Right cardiac atrium (tissue), 5 donors: Measurements from ENCODE around the gene GALNTL6. TPM values are rescaled to one million over a fixed set of nuclear protein-coding genes. Genes with fewer than 3 reads are reported as not detected.

ENCODE experiments used
- ATAC-seq, 2 donors: fragments of 200-7000 bp; cut with Tn5 transposase; one replicate each; pipeline versions ENCODE4 v1.8.0 to v1.9.1; 2020; ENCODE audit warnings: moderate library complexity in 2 of 2, mild to moderate bottlenecking in 1 of 2
- DNase-seq, 3 donors: peaks; one replicate each; pipeline ENCODE4 v3.0.0-alpha.2; 2020
- H3K27ac ChIP-seq: one replicate; pipeline ENCODE4 v1.5.1; 2013; ENCODE audit warnings: mild to moderate bottlenecking, low read length, control low read depth, moderate library complexity
- H3K27me3 ChIP-seq: one replicate; pipeline ENCODE4 v1.6.1; 2013; ENCODE audit not compliant: control insufficient read depth, insufficient read depth
- H3K4me1 ChIP-seq: one replicate; pipeline ENCODE4 v1.6.1; 2013; ENCODE audit warnings: low read length; ENCODE audit not compliant: control insufficient read depth, insufficient read depth
- H3K4me3 ChIP-seq: one replicate; pipeline ENCODE4 v1.5.1; 2013; ENCODE audit warnings: low read length, control low read depth
- H3K9me3 ChIP-seq: one replicate; pipeline ENCODE4 v1.6.1; 2013; ENCODE audit warnings: low read length; ENCODE audit not compliant: control insufficient read depth
- WGBS: extraction: QIAGEN DNeasy Blood & Tissue Kit; methylation state at CpG from one replicate; pipeline ENCODE4 v1.1.7; 2013; 5-methylcytosine and 5-hydroxymethylcytosine counted together
- intact Hi-C, 4 donors: fragments of 100-400 bp; cut with DNase I; formaldehyde crosslinking; loops; one replicate each; pipeline versions ENCODE4 v1.11.0 to v1.14.0; 2022 to 2023
- long read RNA-seq, 4 donors: library from polyadenylated mRNA; unstranded; transcript quantifications; one replicate each; pipeline ENCODE4 v2.0.0, GENCODE V29; 2020 to 2021
- polyA plus RNA-seq: library from polyadenylated mRNA; stranded (reverse); fragments of 200-250 nt; gene quantifications from one replicate; pipeline ENCODE4 v1.2.3, GENCODE V29; 2013
- total RNA-seq, 4 donors: library from RNA; stranded (reverse); fragmentation: NEBNext Ultra II Directional; extraction: Animal tissue kit (Norgen Biotek cat#: 25700); gene quantifications; one replicate each; pipeline ENCODE4 v1.2.1, GENCODE V29; 2021
- donor health status: healthy with polysubstance abuse.
- donor health status: DM: no; HTN: yes; CAD: no.
- donor health status: DM: no; HTN: no; CAD: no.
- donor health status: DM: no; HTN: yes; CAD: no; lungs with severe emphysema.
- donor health status: DM: yes; HTN: yes; CAD: no.

GALNTL6 gene
- total RNA-seq (not detected), polyA plus RNA-seq (not detected)
- long read RNA-seq, donor 1 = 0 reads
- long read RNA-seq, donor 2 = 0 reads
- long read RNA-seq, donor 3 = 0 reads
- long read RNA-seq, donor 4 = 0 reads

- Histone ChIP-seq H3K4me3 (peak within 1 kb of the TSS; percentile 27), H3K9me3 (no peaks in the 10 kb centered on the region), H3K4me1 (no peaks in the 10 kb centered on the region), H3K27me3 (no peaks in the 10 kb centered on the region), H3K27ac (no peak within 1 kb of the TSS)
- intact Hi-C loops = no loop called here
- ATAC-seq (peak; percentile 31 to 47), DNase-seq (peak in 1 of 3 donors; percentile 35)
- WGBS = 1% methylated on average over 83 of the region's 83 CpGs
These were observed at the start of gene GALNTL6 for GRCh38 chr4:171812665-171813525. Gene GALNTL6 (plus strand): TSS chr4:171813404.

GRCh38 chr4:171765514-171765913 lies 47.7 kb upstream of the GALNTL6 start:
- ATAC-seq (no peak), DNase-seq (no peak)
- no peak overlapping the region for H3K27ac ChIP-seq

GRCh38 chr4:171774642-171775190 lies 38.5 kb upstream of the GALNTL6 start:
- Histone ChIP-seq H3K4me1 (no peaks in the 10 kb centered on the region), H3K4me3 (no peak overlapping the region), H3K27me3 (no peaks in the 10 kb centered on the region), H3K9me3 (no peaks in the 10 kb centered on the region), H3K27ac (no peak overlapping the region)
- ATAC-seq (no peak), DNase-seq (no peak)
- 86% methylated on average over 6 of the region's 6 CpGs for WGBS
- intact Hi-C loops = no loop called here

More at GRCh38 chr4:171765514-171765913, 47.7 kb upstream of the GALNTL6 start:
- Histone ChIP-seq H3K4me1 (no peaks in the 10 kb centered on the region), H3K27me3 (no peaks in the 10 kb centered on the region), H3K9me3 (no peaks in the 10 kb centered on the region), H3K4me3 (no peak overlapping the region)
- intact Hi-C loops = no loop called here

- ATAC-seq (no peak), DNase-seq (no peak)
- H3K27me3 ChIP-seq = no peaks in the 10 kb centered on the region
- WGBS = 88% methylated on average over 5 of the region's 5 CpGs
- intact Hi-C loops = no loop called here
- H3K9me3 ChIP-seq = no peaks in the 10 kb centered on the region
- no peak overlapping the region for H3K27ac ChIP-seq
- H3K4me3 ChIP-seq = no peak overlapping the region
- no peaks in the 10 kb centered on the region for H3K4me1 ChIP-seq
These were observed 33.9 kb upstream of the GALNTL6 start for GRCh38 chr4:171779301-171779700.

- intact Hi-C loops = no loop called here
- WGBS = 68% methylated on average over 3 of the region's 3 CpGs
- H3K4me1 ChIP-seq = no peaks in the 10 kb centered on the region
- no peaks in the 10 kb centered on the region for H3K27me3 ChIP-seq
- no peaks in the 10 kb centered on the region for H3K9me3 ChIP-seq
- no peak for DNase-seq
- no peak overlapping the region for H3K27ac ChIP-seq
- H3K4me3 ChIP-seq = no peak overlapping the region
- no peak for ATAC-seq
These were observed 27.8 kb upstream of the GALNTL6 start for GRCh38 chr4:171785388-171785787.

- Histone ChIP-seq H3K4me1 (no peaks in the 10 kb centered on the region), H3K27ac (no peak overlapping the region), H3K4me3 (no peak overlapping the region), H3K27me3 (no peaks in the 10 kb centered on the region), H3K9me3 (no peaks in the 10 kb centered on the region)
- WGBS = 65% methylated on average over 5 of the region's 5 CpGs
- DNase-seq (no peak), ATAC-seq (no peak)
- intact Hi-C loops = no loop called here
These were observed 19.5 kb upstream of the GALNTL6 start for GRCh38 chr4:171793723-171794122.

- no peaks in the 10 kb centered on the region for H3K27me3 ChIP-seq
- ATAC-seq (no peak), DNase-seq (no peak)
- WGBS = 72% methylated on average over 2 of the region's 2 CpGs
- H3K9me3 ChIP-seq = no peaks in the 10 kb centered on the region
- intact Hi-C loops = no loop called here
- H3K27ac ChIP-seq = no peak overlapping the region
- H3K4me1 ChIP-seq = no peaks in the 10 kb centered on the region
- no peak overlapping the region for H3K4me3 ChIP-seq
These were observed 18.7 kb upstream of the GALNTL6 start for GRCh38 chr4:171794528-171794927.

- intact Hi-C loops = no loop called here
- DNase-seq = no peak
- no peak for ATAC-seq
- Histone ChIP-seq H3K4me1 (no peaks in the 10 kb centered on the region), H3K9me3 (no peaks in the 10 kb centered on the region), H3K27me3 (no peaks in the 10 kb centered on the region), H3K4me3 (no peak overlapping the region), H3K27ac (no peak overlapping the region)
- 73% methylated on average over 1 of the region's 1 CpG for WGBS
These were observed 3.4 kb upstream of the GALNTL6 start for GRCh38 chr4:171809854-171810253.

- H3K9me3 ChIP-seq = no peaks in the 10 kb centered on the region
- intact Hi-C loops = no loop called here
- ATAC-seq = no peak
- no peaks in the 10 kb centered on the region for H3K27me3 ChIP-seq
- H3K4me1 ChIP-seq = no peaks in the 10 kb centered on the region
- WGBS = 2% methylated on average over 12 of the region's 12 CpGs
- DNase-seq = no peak
- no peak overlapping the region for H3K4me3 ChIP-seq
- no peak overlapping the region for H3K27ac ChIP-seq
These were observed 905 bp upstream of the GALNTL6 start for GRCh38 chr4:171812333-171812664.

GRCh38 chr4:171813526-171814250 lies 484 bp downstream of the GALNTL6 start:
- ATAC-seq = no peak
- peak in 1 of 3 donors; percentile 65 for DNase-seq
- H3K9me3 ChIP-seq = no peaks in the 10 kb centered on the region
- WGBS = 2% methylated on average over 43 of the region's 43 CpGs
- no peaks in the 10 kb centered on the region for H3K27me3 ChIP-seq
- intact Hi-C loops = no loop called here
- no peak overlapping the region for H3K27ac ChIP-seq
- H3K4me1 ChIP-seq = no peaks in the 10 kb centered on the region
- peak overlapping the region; percentile 27 for H3K4me3 ChIP-seq

- Histone ChIP-seq H3K4me3 (no peak overlapping the region), H3K9me3 (no peaks in the 10 kb centered on the region), H3K27ac (no peak overlapping the region), H3K4me1 (no peaks in the 10 kb centered on the region), H3K27me3 (no peaks in the 10 kb centered on the region)
- 40% methylated on average over 11 of the region's 11 CpGs for WGBS
- ATAC-seq (no peak), DNase-seq (no peak)
- intact Hi-C loops = no loop called here
These were observed 1.3 kb downstream of the GALNTL6 start for GRCh38 chr4:171814545-171814944.
